ENCODE results near the gene ARSK.

DNA sequence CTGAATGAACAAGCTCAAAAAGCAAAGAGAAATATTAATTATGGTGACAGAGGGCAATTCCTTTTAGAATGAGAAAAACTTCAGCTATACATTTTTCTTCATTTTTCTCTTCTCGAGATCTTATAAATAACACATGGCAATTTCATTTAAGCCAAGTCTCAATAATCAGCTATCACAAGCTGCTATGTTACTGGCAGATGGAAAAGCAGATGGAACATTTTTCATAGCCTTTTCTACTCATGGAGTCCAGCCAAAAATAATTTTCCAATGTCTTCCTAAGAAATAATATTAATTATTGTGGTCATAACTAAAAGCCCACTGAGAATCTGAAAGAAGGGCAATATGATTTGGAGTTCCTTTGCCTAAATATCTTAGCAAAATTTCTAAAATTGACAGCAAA is 35.8 kb upstream of the ARSK start:
- TF ChIP-seq HNRNPL (IDR thresholded peaks at IDR 0.05; ENCODE audit: low read depth, low read length): no peak
- TF ChIP-seq, protein P1, sequence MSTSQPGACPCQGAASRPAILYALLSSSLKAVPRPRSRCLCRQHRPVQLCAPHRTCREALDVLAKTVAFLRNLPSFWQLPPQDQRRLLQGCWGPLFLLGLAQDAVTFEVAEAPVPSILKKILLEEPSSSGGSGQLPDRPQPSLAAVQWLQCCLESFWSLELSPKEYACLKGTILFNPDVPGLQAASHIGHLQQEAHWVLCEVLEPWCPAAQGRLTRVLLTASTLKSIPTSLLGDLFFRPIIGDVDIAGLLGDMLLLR (CRISPR knock-in tag; IDR thresholded peaks at IDR 0.05): no peak
- no peak for TF ChIP-seq EP300 (IDR thresholded peaks at IDR 0.05; ENCODE audit: low read depth in 2 of 2, low read length in 2 of 2)
- TF ChIP-seq EP300 (CRISPR knock-in tag; IDR thresholded peaks at IDR 0.05; ENCODE audit: borderline replicate concordance): no peak
- TF ChIP-seq HIVEP1 (CRISPR knock-in tag; IDR thresholded peaks at IDR 0.05): no peak

All from HepG2 (cell line).